Right cardiac atrium (tissue), 5 donors: Measurements from ENCODE around the gene ZNF786. TPM values are rescaled to one million over a fixed set of nuclear protein-coding genes. Genes with fewer than 3 reads are reported as not detected.
A peak's percentile ranks its signal among the peaks of the same experiment; 100 is the strongest.

Experiments used
- ATAC-seq, 2 donors: fragments of 200-7000 bp; cut with Tn5 transposase; one replicate each; pipeline versions ENCODE4 v1.8.0 to v1.9.1; 2020; ENCODE audit warnings: moderate library complexity in 2 of 2, mild to moderate bottlenecking in 1 of 2
- DNase-seq, 3 donors: peaks; one replicate each; pipeline ENCODE4 v3.0.0-alpha.2; 2020
- H3K27ac ChIP-seq: one replicate; pipeline ENCODE4 v1.5.1; 2013; ENCODE audit warnings: mild to moderate bottlenecking, low read length, control low read depth, moderate library complexity
- H3K27me3 ChIP-seq: one replicate; pipeline ENCODE4 v1.6.1; 2013; ENCODE audit not compliant: control insufficient read depth, insufficient read depth
- H3K4me1 ChIP-seq: one replicate; pipeline ENCODE4 v1.6.1; 2013; ENCODE audit warnings: low read length; ENCODE audit not compliant: control insufficient read depth, insufficient read depth
- H3K4me3 ChIP-seq: one replicate; pipeline ENCODE4 v1.5.1; 2013; ENCODE audit warnings: low read length, control low read depth
- H3K9me3 ChIP-seq: one replicate; pipeline ENCODE4 v1.6.1; 2013; ENCODE audit warnings: low read length; ENCODE audit not compliant: control insufficient read depth
- WGBS: extraction: QIAGEN DNeasy Blood & Tissue Kit; methylation state at CpG from one replicate; pipeline ENCODE4 v1.1.7; 2013; 5-methylcytosine and 5-hydroxymethylcytosine counted together
- intact Hi-C, 4 donors: fragments of 100-400 bp; cut with DNase I; formaldehyde crosslinking; loops; one replicate each; pipeline versions ENCODE4 v1.11.0 to v1.14.0; 2022 to 2023
- long read RNA-seq, 4 donors: library from polyadenylated mRNA; unstranded; transcript quantifications; one replicate each; pipeline ENCODE4 v2.0.0, GENCODE V29; 2020 to 2021
- polyA plus RNA-seq: library from polyadenylated mRNA; stranded (reverse); fragments of 200-250 nt; gene quantifications from one replicate; pipeline ENCODE4 v1.2.3, GENCODE V29; 2013
- total RNA-seq, 4 donors: library from RNA; stranded (reverse); fragmentation: NEBNext Ultra II Directional; extraction: Animal tissue kit (Norgen Biotek cat#: 25700); gene quantifications; one replicate each; pipeline ENCODE4 v1.2.1, GENCODE V29; 2021
- donor health status: healthy with polysubstance abuse.
- donor health status: DM: no; HTN: yes; CAD: no.
- donor health status: DM: no; HTN: no; CAD: no.
- donor health status: DM: no; HTN: yes; CAD: no; lungs with severe emphysema.
- donor health status: DM: yes; HTN: yes; CAD: no.

ZNF786 gene
- total RNA-seq (1 to 10 TPM; 2.5 to 4.1 (median 3.3) TPM), polyA plus RNA-seq (2.1 TPM)
- long read RNA-seq, donor 1, transcript ZNF786-201 (3 exons, 3,144 nt): major isoform, 8 of 19 reads
- long read RNA-seq, donor 1, transcript ZNF786-202 (4 exons, 2,874 nt): minor isoform, 5 of 19 reads
- long read RNA-seq, donor 1, partial matches to known transcripts: 2 of 19 reads
- long read RNA-seq, donor 1, other reads (novel, unspliced or antisense): 4 of 19 reads
- long read RNA-seq, donor 2, partial matches to known transcripts: 0 of 5 reads
- long read RNA-seq, donor 2, other reads (novel, unspliced or antisense): 2 of 5 reads
- long read RNA-seq, donor 3, transcript ZNF786-202 (4 exons, 2,874 nt): minor isoform, 10 of 29 reads
- long read RNA-seq, donor 3, transcript ZNF786-201 (3 exons, 3,144 nt): major isoform, 12 of 29 reads
- long read RNA-seq, donor 3, partial matches to known transcripts: 1 of 29 reads
- long read RNA-seq, donor 3, other reads (novel, unspliced or antisense): 6 of 29 reads
- long read RNA-seq, donor 4, partial matches to known transcripts: 0 of 5 reads
- long read RNA-seq, donor 4, other reads (novel, unspliced or antisense): 1 of 5 reads

GRCh38 chr7:149090397-149091195 lies at the start of gene ZNF786:
TSS of gene ZNF786 (minus strand) at chr7:149090718. CDS start at chr7:149090640, 78 bp downstream.
- intact Hi-C loops: loop anchor here in 2 of 4 donors (2.0 kb wide), 3 partner anchors 36 to 86 kb away; partner anchors contain the start of gene ZNF425 (in 1 of the 2)
- H3K4me1 ChIP-seq: no peaks in the 10 kb centered on the region
- WGBS: 1% methylated on average over 77 of the region's 77 CpGs
- H3K9me3 ChIP-seq: no peaks in the 10 kb centered on the region
- DNase-seq (peak; percentile 92 to 96 (median 95)), ATAC-seq (peak; percentile 97)
- H3K27ac ChIP-seq: peak within 1 kb of the TSS; percentile 89
- H3K27me3 ChIP-seq: no peaks in the 10 kb centered on the region
- peak within 1 kb of the TSS; percentile 82 for H3K4me3 ChIP-seq

- Histone ChIP-seq H3K27me3 (no peaks in the 10 kb centered on the region), H3K4me1 (no peaks in the 10 kb centered on the region), H3K4me3 (no peak overlapping the region), H3K27ac (no peak overlapping the region), H3K9me3 (no peaks in the 10 kb centered on the region)
- DNase-seq (no peak), ATAC-seq (no peak)
- WGBS: 98% methylated on average over 9 of the region's 9 CpGs
- intact Hi-C loops: no loop called here
Measured at GRCh38 chr7:149136118-149136517, 45.6 kb upstream of the ZNF786 start.

GRCh38 chr7:149133028-149133710 lies 42.7 kb upstream of the ZNF786 start:
- Histone ChIP-seq H3K9me3 (no peaks in the 10 kb centered on the region), H3K4me3 (no peak overlapping the region), H3K4me1 (no peaks in the 10 kb centered on the region), H3K27me3 (no peaks in the 10 kb centered on the region), H3K27ac (no peak overlapping the region)
- 94% methylated on average over 2 of the region's 2 CpGs for WGBS
- no peak for DNase-seq
- intact Hi-C loops: no loop called here
- ATAC-seq: no peak

GRCh38 chr7:149130572-149131198 lies 40.2 kb upstream of the ZNF786 start:
- H3K4me3 ChIP-seq: no peak overlapping the region
- ATAC-seq: no peak
- H3K27me3 ChIP-seq: no peaks in the 10 kb centered on the region
- intact Hi-C loops: no loop called here
- WGBS: 93% methylated on average over 5 of the region's 5 CpGs
- H3K4me1 ChIP-seq: no peaks in the 10 kb centered on the region
- no peak for DNase-seq
- H3K9me3 ChIP-seq: no peaks in the 10 kb centered on the region
- no peak overlapping the region for H3K27ac ChIP-seq

GRCh38 chr7:149126662-149127266 lies 36.2 kb upstream of the ZNF786 start:
- WGBS: under 1% methylated on average over 48 of the region's 48 CpGs
- H3K4me1 ChIP-seq: no peaks in the 10 kb centered on the region
- peak overlapping the region; percentile 78 for H3K27ac ChIP-seq
- ATAC-seq: peak; percentile 74 to 85
- H3K9me3 ChIP-seq: no peaks in the 10 kb centered on the region
- DNase-seq: peak; percentile 64 to 86 (median 85)
- H3K4me3 ChIP-seq: peak overlapping the region; percentile 45
- no peaks in the 10 kb centered on the region for H3K27me3 ChIP-seq
- intact Hi-C loops: loop anchor here in 1 of 4 donors (2.0 kb wide), 1 partner anchor 36 kb away; the partner anchor contains the start of gene ZNF786

GRCh38 chr7:149125863-149126661 lies 35.5 kb upstream of the ZNF786 start, which contains the start of gene ZNF425:
TSS of gene ZNF425 (minus strand) at chr7:149126324. CDS start at chr7:149126213, 111 bp downstream.
- peak; percentile 94 to 98 (median 97) for DNase-seq
- intact Hi-C loops: loop anchor here in 1 of 4 donors (2.0 kb wide), 1 partner anchor 35 kb away; the partner anchor contains the start of gene ZNF786
- H3K4me3 ChIP-seq: peak within 1 kb of the TSS; percentile 45
- peak within 1 kb of the TSS; percentile 78 for H3K27ac ChIP-seq
- H3K27me3 ChIP-seq: no peaks in the 10 kb centered on the region
- ATAC-seq: peak; percentile 95
- no peaks in the 10 kb centered on the region for H3K4me1 ChIP-seq
- WGBS: under 1% methylated on average over 72 of the region's 72 CpGs
- no peaks in the 10 kb centered on the region for H3K9me3 ChIP-seq

- intact Hi-C loops: no loop called here
- Histone ChIP-seq H3K9me3 (no peaks in the 10 kb centered on the region), H3K27ac (peak overlapping the region; percentile 71), H3K4me3 (peak overlapping the region; percentile 45), H3K4me1 (no peaks in the 10 kb centered on the region), H3K27me3 (no peaks in the 10 kb centered on the region)
- 7% methylated on average over 21 of the region's 21 CpGs for WGBS
- ATAC-seq: no peak
- no peak for DNase-seq
Measured at GRCh38 chr7:149125189-149125862, 34.8 kb upstream of the ZNF786 start.

- Histone ChIP-seq H3K27me3 (no peaks in the 10 kb centered on the region), H3K4me3 (no peak overlapping the region), H3K9me3 (no peaks in the 10 kb centered on the region), H3K4me1 (no peaks in the 10 kb centered on the region), H3K27ac (no peak overlapping the region)
- WGBS: 84% methylated on average over 11 of the region's 12 CpGs
- ATAC-seq: no peak
- intact Hi-C loops: no loop called here
- no peak for DNase-seq
Measured at GRCh38 chr7:149109969-149110368, 19.5 kb upstream of the ZNF786 start.

GRCh38 chr7:149104749-149105148 lies 14.2 kb upstream of the ZNF786 start:
- WGBS: 95% methylated on average over 25 of the region's 25 CpGs
- H3K9me3 ChIP-seq: no peaks in the 10 kb centered on the region
- DNase-seq (no peak), ATAC-seq (peak in 1 of 2 donors; percentile 22)
- H3K4me3 ChIP-seq: no peak overlapping the region
- H3K27ac ChIP-seq: no peak overlapping the region
- intact Hi-C loops: no loop called here
- H3K27me3 ChIP-seq: no peaks in the 10 kb centered on the region
- no peaks in the 10 kb centered on the region for H3K4me1 ChIP-seq
